NT2/D1 (cell line): ENCODE measurements around the gene COMT.

Experiments
- SUZ12 ChIP-seq: IDR thresholded peaks from 2 replicates; pipeline ENCODE4 v1.6.1; 2011; ENCODE audit not compliant: insufficient read length, insufficient read depth; ENCODE audit errors: extremely low read depth
- YY1 ChIP-seq: IDR thresholded peaks from 2 replicates; pipeline ENCODE4 v1.6.1; 2011; ENCODE audit not compliant: insufficient read length, insufficient read depth
- ZNF274 ChIP-seq: IDR thresholded peaks from 2 replicates; pipeline ENCODE4 v1.6.1; 2011; ENCODE audit warnings: mild to moderate bottlenecking, low read depth, low read length

DNA sequence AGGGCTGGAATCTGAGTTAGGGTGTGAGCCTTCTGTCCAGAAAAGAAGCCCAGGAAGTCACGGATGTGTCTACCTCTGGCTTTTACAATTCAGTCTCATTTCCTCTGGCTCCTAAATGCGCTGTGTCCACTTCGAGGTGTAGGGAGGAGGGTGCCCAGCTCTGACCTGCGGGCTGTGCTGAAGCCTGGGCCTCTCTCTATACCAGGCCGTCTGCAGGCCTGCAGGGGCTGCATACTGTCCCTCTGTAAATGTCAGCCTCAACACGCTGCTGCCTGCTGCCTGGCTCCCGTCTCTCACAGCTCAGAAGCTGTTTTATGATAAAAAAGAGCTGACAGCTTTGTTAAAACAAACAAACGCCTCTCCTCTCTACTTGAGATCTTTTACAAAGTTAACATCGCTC, 60.6 kb downstream of the COMT start:
- TF ChIP-seq ZNF274 = no peak
- TF ChIP-seq YY1 = no peak
- TF ChIP-seq SUZ12 = no peak
